ENCODE data around the gene EI24.
A peak's percentile ranks its signal among the peaks of the same experiment; 100 is the strongest.

Gene EI24

GRCh38 chr11:125618383-125618782 lies 49.1 kb downstream of the EI24 start:
- TF ChIP-seq, protein P1, sequence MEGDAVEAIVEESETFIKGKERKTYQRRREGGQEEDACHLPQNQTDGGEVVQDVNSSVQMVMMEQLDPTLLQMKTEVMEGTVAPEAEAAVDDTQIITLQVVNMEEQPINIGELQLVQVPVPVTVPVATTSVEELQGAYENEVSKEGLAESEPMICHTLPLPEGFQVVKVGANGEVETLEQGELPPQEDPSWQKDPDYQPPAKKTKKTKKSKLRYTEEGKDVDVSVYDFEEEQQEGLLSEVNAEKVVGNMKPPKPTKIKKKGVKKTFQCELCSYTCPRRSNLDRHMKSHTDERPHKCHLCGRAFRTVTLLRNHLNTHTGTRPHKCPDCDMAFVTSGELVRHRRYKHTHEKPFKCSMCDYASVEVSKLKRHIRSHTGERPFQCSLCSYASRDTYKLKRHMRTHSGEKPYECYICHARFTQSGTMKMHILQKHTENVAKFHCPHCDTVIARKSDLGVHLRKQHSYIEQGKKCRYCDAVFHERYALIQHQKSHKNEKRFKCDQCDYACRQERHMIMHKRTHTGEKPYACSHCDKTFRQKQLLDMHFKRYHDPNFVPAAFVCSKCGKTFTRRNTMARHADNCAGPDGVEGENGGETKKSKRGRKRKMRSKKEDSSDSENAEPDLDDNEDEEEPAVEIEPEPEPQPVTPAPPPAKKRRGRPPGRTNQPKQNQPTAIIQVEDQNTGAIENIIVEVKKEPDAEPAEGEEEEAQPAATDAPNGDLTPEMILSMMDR (conservative IDR thresholded peaks at IDR 0.05): no peak
- no peak overlapping the region for H3K27ac ChIP-seq

GRCh38 chr11:125621995-125622394 lies 52.7 kb downstream of the EI24 start:
- TF ChIP-seq, protein P1 (conservative IDR thresholded peaks at IDR 0.05): no peak

GRCh38 chr11:125623064-125623463 lies 53.8 kb downstream of the EI24 start:
- TF ChIP-seq, protein P1 (conservative IDR thresholded peaks at IDR 0.05): no peak
- 0 out of 2 replicates have a peak overlapping the region, but pooled peaks have one; percentile 96 for H3K27ac ChIP-seq

More at GRCh38 chr11:125621995-125622394, 52.7 kb downstream of the EI24 start:
- H3K27ac ChIP-seq: no peak overlapping the region

GRCh38 chr11:125624756-125625213 lies 55.5 kb downstream of the EI24 start, which contains the start of gene CHEK1:
CHEK1 (plus strand) TSS chr11:125625163; CDS start chr11:125626769, 1,606 bp downstream.
- TF ChIP-seq, protein P1 (conservative IDR thresholded peaks at IDR 0.05): no peak
- H3K27ac ChIP-seq: peak within 1 kb of the TSS; percentile 96

DNA sequence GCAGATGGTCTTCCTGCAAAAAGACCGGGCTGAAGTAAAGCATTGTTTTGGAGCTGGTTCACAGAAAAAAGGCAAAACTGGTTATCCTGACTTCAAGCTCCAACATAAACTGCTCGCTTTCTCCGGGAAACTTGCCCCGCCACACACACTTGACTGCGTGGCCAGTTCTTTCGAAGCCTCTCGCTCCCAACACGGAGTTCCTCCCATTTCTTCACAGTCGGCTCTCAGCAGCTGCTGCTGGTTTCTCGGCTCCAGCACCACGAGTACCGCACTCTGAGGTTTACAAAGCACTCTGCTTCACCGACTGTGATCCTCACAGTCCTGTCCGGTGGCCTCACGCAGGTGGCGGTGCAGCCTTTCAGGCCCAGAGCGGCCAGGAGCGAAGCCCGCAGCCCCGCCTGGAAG lies 56.0 kb downstream of the EI24 start:
- TF ChIP-seq, protein P1 (conservative IDR thresholded peaks at IDR 0.05): no peak
- peak overlapping the region; percentile 96 for H3K27ac ChIP-seq

DNA sequence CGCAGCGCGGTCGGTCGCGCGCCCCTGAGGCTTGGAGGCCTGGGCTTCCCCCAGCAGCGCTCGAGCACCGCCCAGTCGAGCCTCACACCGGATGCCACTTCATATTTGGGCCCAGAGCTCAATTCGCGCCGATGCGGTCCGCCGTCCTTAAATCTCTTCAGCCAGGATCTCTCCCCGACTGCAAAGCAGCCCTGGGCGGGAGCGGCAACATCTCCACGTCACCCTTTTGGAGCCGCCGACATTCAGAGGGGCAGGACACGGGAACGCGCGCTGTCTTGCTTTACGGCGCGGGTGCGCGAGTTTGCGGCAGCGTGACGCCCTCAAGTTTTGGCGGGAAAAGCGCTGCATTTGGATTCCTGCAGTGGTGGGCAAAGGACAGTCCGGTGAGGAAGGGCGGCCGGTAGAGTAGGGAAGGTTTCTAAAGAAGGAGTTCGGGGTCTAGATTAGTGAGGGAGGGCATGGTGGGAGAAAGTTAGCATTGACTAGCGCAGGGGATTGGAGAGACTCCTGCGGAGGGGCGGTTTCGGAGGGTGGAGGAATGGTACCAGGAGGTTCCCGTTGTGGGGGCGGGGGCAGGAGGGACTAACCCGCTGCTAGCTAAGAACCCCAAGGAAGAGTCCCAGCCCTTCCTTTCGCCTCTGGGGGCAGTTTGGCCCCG lies 56.5 kb downstream of the EI24 start:
- peak overlapping the region; percentile 96 for H3K27ac ChIP-seq
- TF ChIP-seq, protein P1 (conservative IDR thresholded peaks at IDR 0.05): no peak

DNA sequence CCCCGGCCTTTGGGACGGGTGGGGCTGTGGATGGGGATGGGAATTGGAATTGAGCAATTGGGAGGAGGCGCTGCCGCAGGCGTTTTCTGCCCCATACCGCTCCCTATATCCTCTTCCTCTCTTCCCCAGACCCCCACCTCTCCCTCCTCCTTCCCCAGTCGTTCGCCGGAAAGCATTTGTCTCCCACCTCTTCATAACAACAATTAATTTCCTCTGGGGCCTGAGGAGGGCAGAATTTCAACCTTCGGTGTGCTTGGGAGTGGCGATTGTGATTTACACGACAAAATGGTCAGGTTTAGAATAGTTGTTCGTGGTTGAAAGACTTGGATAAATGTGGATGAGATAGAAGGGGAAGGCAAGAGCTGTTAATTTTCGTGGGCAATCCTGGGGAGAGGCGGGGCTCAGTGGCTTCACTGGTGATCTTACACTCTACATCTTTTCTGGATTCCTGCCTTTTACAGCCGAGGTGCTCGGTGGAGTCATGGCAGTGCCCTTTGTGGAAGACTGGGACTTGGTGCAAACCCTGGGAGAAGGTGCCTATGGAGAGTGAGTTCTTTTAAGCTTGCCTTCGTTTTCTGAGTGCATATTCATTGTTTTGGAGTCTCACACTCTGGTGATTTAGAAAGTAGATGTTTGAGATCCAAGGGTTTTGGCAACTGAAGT lies 57.1 kb downstream of the EI24 start:
- H3K27ac ChIP-seq: peak overlapping the region; percentile 96
- TF ChIP-seq, protein P1 (conservative IDR thresholded peaks at IDR 0.05): peak; percentile 65

Measured in VCaP (cell line).